Measurements from ENCODE around the gene ZDHHC14.

Gene ZDHHC14

GRCh38 chr6:157490611-157491269 is 109.8 kb downstream of the ZDHHC14 start:
- DNase-seq (ENCODE audit: low read depth in 4 of 4, low spot score in 1 of 4), result no peak

GRCh38 chr6:157491571-157492232 is 110.7 kb downstream of the ZDHHC14 start:
- no peak for DNase-seq (ENCODE audit: low read depth in 4 of 4, low spot score in 1 of 4)

GRCh38 chr6:157492249-157492648 is 111.3 kb downstream of the ZDHHC14 start:
- DNase-seq (ENCODE audit: low read depth in 4 of 4, low spot score in 1 of 4), result no peak

GRCh38 chr6:157492741-157493140 is 111.8 kb downstream of the ZDHHC14 start:
- no peak for DNase-seq (ENCODE audit: low read depth in 4 of 4, low spot score in 1 of 4)

GRCh38 chr6:157493173-157493572 is 112.2 kb downstream of the ZDHHC14 start:
- no peak for DNase-seq (ENCODE audit: low read depth in 4 of 4, low spot score in 1 of 4)

- DNase-seq (ENCODE audit: low read depth in 4 of 4, low spot score in 1 of 4), result no peak
Measured at GRCh38 chr6:157493576-157493975, 112.6 kb downstream of the ZDHHC14 start.

GRCh38 chr6:157494132-157494710 is 113.2 kb downstream of the ZDHHC14 start:
- DNase-seq (ENCODE audit: low read depth in 4 of 4, low spot score in 1 of 4), result no peak

- no peak for DNase-seq (ENCODE audit: low read depth in 4 of 4, low spot score in 1 of 4)
Measured at GRCh38 chr6:157496534-157497095, 115.6 kb downstream of the ZDHHC14 start.

- DNase-seq (ENCODE audit: low read depth in 4 of 4, low spot score in 1 of 4), result no peak
Measured at GRCh38 chr6:157497579-157497978, 116.6 kb downstream of the ZDHHC14 start.

GRCh38 chr6:157498817-157499216 is 117.8 kb downstream of the ZDHHC14 start:
- no peak for DNase-seq (ENCODE audit: low read depth in 4 of 4, low spot score in 1 of 4)

- DNase-seq (ENCODE audit: low read depth in 4 of 4, low spot score in 1 of 4), result no peak
Measured at GRCh38 chr6:157500022-157500421, 119.0 kb downstream of the ZDHHC14 start.

GRCh38 chr6:157503018-157503747 is 122.2 kb downstream of the ZDHHC14 start:
- DNase-seq (ENCODE audit: low read depth in 4 of 4, low spot score in 1 of 4), result no peak

GRCh38 chr6:157505912-157506491 is 125.0 kb downstream of the ZDHHC14 start:
- DNase-seq (ENCODE audit: low read depth in 4 of 4, low spot score in 1 of 4), result no peak

- DNase-seq (ENCODE audit: low read depth in 4 of 4, low spot score in 1 of 4), result no peak
Measured at GRCh38 chr6:157510323-157511188, 129.6 kb downstream of the ZDHHC14 start.

- no peak for DNase-seq (ENCODE audit: low read depth in 4 of 4, low spot score in 1 of 4)
Measured at GRCh38 chr6:157511682-157512381, 130.8 kb downstream of the ZDHHC14 start.

- DNase-seq (ENCODE audit: low read depth in 4 of 4, low spot score in 1 of 4), result no peak
Measured at GRCh38 chr6:157512382-157512682, 131.3 kb downstream of the ZDHHC14 start.

GRCh38 chr6:157513004-157513603 is 132.1 kb downstream of the ZDHHC14 start:
- DNase-seq (ENCODE audit: low read depth in 4 of 4, low spot score in 1 of 4), result no peak

GRCh38 chr6:157513619-157514485 is 132.9 kb downstream of the ZDHHC14 start:
- DNase-seq (ENCODE audit: low read depth in 4 of 4, low spot score in 1 of 4), result no peak

All from stimulated activated CD4-positive, alpha-beta T cell treated with anti-CD3 and anti-CD28 coated beads, Interleukin-1b, Interleukin-23, amount 100 ng/mL, for 24 hours (primary cell).